GM21528 (cell line): Measurements from ENCODE around the gene MUC22.
"Not testable (repeated sequence)": the region's sequence is repeated elsewhere in the genome, so short reads cannot be mapped to it uniquely, and the experiment has no call there.

ENCODE experiments used
- ATAC-seq: cut with Tn5 transposase; IDR thresholded peaks from one replicate; pipeline ENCODE4 v1.9.1; 2021; ENCODE audit warnings: mild to moderate bottlenecking, moderate library complexity; ENCODE audit not compliant: unreplicated experiment, low FRiP score

Gene MUC22

GRCh38 chr6:31035862-31036497 is 25.7 kb downstream of the MUC22 start:
- ATAC-seq: no peak

GRCh38 chr6:31037169-31037568 is 26.9 kb downstream of the MUC22 start:
- no peak for ATAC-seq

- ATAC-seq: no peak
Observed at GRCh38 chr6:31037682-31038081, 27.4 kb downstream of the MUC22 start.

GRCh38 chr6:31038559-31038958 is 28.3 kb downstream of the MUC22 start:
- ATAC-seq: no peak

- no peak for ATAC-seq
Observed at GRCh38 chr6:31040801-31041200, 30.5 kb downstream of the MUC22 start.

- ATAC-seq: no peak
Observed at GRCh38 chr6:31041372-31041974, 31.2 kb downstream of the MUC22 start.

GRCh38 chr6:31042806-31043205 is 32.5 kb downstream of the MUC22 start:
- no peak for ATAC-seq

- ATAC-seq: no peak
Observed at GRCh38 chr6:31048099-31048498, 37.8 kb downstream of the MUC22 start.

GRCh38 chr6:31049518-31049917 is 39.2 kb downstream of the MUC22 start:
- no peak for ATAC-seq

- not testable (repeated sequence) for ATAC-seq
Observed at GRCh38 chr6:31053187-31053586, 42.9 kb downstream of the MUC22 start.

GRCh38 chr6:31053873-31054272 is 43.6 kb downstream of the MUC22 start:
- ATAC-seq: no peak

- no peak for ATAC-seq
Observed at GRCh38 chr6:31055441-31055840, 45.2 kb downstream of the MUC22 start.

- ATAC-seq: no peak
Observed at GRCh38 chr6:31057426-31058003, 47.2 kb downstream of the MUC22 start.

- no peak for ATAC-seq
Observed at GRCh38 chr6:31058128-31058894, 48.0 kb downstream of the MUC22 start.

- no peak for ATAC-seq
Observed at GRCh38 chr6:31060145-31060544, 49.9 kb downstream of the MUC22 start.

- ATAC-seq: no peak
Observed at GRCh38 chr6:31063906-31064435, 53.7 kb downstream of the MUC22 start.

GRCh38 chr6:31065556-31065955 is 55.3 kb downstream of the MUC22 start:
- ATAC-seq: no peak

- ATAC-seq: not testable (repeated sequence)
Observed at GRCh38 chr6:31067028-31067427, 56.8 kb downstream of the MUC22 start.

- not testable (repeated sequence) for ATAC-seq
Observed at GRCh38 chr6:31067891-31068668, 57.8 kb downstream of the MUC22 start.

- ATAC-seq: no peak
Observed at GRCh38 chr6:31068669-31069340, 58.5 kb downstream of the MUC22 start.
